Measurements from ENCODE around the gene KDSR. TPM values are rescaled to one million over a fixed set of nuclear protein-coding genes. Genes with fewer than 3 reads are reported as not detected.

KDSR gene
- total RNA-seq, 2 donors from 2014 or later: 14.5 TPM

DNA sequence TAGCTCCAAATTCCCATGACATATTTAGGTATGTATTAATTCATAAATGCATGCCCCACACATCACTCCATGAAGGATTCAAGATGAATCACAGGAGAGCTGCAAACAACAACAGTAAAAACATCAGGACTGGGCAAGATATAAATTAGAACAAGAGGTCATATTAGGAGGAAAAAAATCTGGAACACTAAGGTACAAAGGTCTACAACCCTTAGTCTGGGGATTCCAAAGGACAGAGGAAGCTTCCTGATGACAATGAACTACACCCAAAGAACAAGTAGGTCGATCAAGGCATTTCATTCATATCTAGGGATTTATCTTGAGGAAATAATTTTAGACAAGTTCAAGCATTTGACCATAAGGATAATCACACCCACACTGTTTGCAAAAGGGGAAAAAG, 40.7 kb upstream of the KDSR start:
- H3K27me3 ChIP-seq: no peaks in the 10 kb centered on the region
- peaks cover 0 to 17% of the 10 kb centered on the region in 2 donors for H3K36me3 ChIP-seq (replicated peaks in 1 of 2; ENCODE audit: insufficient read depth in 1 of 2, low read depth in 2 of 2)
- ATAC-seq (no peak), DNase-seq (no peak)
- H3K4me3 ChIP-seq: no peak overlapping the region
- TF ChIP-seq, protein P1, sequence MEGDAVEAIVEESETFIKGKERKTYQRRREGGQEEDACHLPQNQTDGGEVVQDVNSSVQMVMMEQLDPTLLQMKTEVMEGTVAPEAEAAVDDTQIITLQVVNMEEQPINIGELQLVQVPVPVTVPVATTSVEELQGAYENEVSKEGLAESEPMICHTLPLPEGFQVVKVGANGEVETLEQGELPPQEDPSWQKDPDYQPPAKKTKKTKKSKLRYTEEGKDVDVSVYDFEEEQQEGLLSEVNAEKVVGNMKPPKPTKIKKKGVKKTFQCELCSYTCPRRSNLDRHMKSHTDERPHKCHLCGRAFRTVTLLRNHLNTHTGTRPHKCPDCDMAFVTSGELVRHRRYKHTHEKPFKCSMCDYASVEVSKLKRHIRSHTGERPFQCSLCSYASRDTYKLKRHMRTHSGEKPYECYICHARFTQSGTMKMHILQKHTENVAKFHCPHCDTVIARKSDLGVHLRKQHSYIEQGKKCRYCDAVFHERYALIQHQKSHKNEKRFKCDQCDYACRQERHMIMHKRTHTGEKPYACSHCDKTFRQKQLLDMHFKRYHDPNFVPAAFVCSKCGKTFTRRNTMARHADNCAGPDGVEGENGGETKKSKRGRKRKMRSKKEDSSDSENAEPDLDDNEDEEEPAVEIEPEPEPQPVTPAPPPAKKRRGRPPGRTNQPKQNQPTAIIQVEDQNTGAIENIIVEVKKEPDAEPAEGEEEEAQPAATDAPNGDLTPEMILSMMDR (IDR thresholded peaks at IDR 0.05): no peak
- TF ChIP-seq POLR2A (IDR thresholded peaks at IDR 0.05): no peak
- no peaks in the 10 kb centered on the region for H3K9me3 ChIP-seq
- H3K27ac ChIP-seq: no peak overlapping the region
- WGBS, 2 donors: 32 to 56% methylated on average over 1 of the region's 1 CpG
- intact Hi-C loops (cut with DNase I): no loop called here
- H3K4me1 ChIP-seq: peaks cover 9% of the 10 kb centered on the region

DNA sequence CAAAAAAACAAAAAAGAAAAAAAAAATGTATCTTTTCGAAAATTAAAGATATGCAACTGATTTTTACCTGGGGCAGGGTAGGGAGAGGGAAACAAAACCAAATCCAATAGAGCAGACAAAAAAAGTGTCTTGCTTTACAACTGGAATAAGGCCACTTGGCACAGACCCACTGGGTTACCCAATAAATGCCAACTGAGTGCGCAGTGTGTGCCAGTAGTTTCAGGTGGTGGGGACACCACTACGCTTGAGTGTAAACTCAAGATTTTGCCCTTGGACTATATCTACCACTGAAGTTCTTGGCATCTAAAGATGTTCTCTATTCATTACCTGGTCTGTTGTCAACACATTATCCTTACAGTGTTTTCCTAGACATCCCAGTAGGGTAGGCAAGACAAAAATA, 39.0 kb upstream of the KDSR start:
- WGBS, 2 donors: 35 to 44% methylated on average over 3 of the region's 3 CpGs
- ATAC-seq: peak; percentile 64

DNA sequence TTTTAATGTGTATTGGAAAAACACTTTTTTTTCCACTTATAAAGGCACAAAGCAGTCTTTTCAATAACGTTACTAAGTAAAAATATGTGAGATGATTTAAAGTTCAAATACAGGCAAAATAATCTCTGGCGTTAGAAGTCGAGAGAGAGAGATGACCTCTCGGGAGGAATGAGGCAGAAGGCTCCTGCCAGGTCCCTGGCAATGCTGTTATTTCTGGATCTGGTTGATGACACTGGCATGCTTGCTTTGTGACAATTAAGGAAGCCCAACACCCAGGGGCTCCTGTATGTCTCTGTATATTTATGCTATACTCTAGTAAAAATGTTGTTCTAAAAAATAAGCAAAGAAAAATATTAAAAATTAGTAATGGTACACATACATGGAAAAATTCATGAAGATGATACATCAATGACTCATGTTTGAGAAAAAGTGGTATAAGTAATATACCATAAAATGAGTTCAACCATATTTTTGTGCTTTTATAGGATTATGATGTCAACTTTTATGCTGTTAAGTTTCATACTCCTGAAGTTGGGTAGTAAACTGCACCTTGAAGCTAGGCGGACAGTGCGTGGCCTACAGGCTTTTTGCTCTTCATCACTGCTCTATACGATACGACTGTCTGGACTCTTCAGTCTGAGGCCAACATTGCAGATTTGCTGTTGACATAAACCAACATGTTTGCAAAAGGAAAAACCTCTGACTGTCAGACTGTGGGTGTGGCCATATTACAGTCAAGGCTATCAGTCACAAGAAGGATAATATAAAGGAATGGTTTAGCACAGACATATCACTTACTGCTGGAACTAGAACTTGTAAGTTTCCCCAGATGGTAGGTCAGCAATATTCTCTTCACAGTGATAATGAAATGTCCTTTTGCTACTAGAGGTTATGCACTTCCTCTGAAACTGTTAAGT, 35.5 kb upstream of the KDSR start:
- H3K9me3 ChIP-seq: no peaks in the 10 kb centered on the region
- H3K27ac ChIP-seq: no peak overlapping the region
- H3K4me1 ChIP-seq: peaks cover 9% of the 10 kb centered on the region
- 84 to 86% methylated on average over 8 of the region's 8 CpGs for WGBS, 2 donors
- no peak for TF ChIP-seq POLR2A (IDR thresholded peaks at IDR 0.05)
- TF ChIP-seq, protein P1 (IDR thresholded peaks at IDR 0.05): no peak
- no peak for DNase-seq
- intact Hi-C loops (cut with DNase I): no loop called here
- no peak for ATAC-seq
- H3K27me3 ChIP-seq: no peaks in the 10 kb centered on the region
- H3K36me3 ChIP-seq (replicated peaks in 1 of 2; ENCODE audit: insufficient read depth in 1 of 2, low read depth in 2 of 2): peaks cover 7 to 39% of the 10 kb centered on the region in 2 donors
- no peak overlapping the region for H3K4me3 ChIP-seq

More for the DNA sequence above, 39.0 kb upstream of the KDSR start:
- no peak for TF ChIP-seq POLR2A (IDR thresholded peaks at IDR 0.05)
- TF ChIP-seq, protein P1 (IDR thresholded peaks at IDR 0.05): no peak
- no peaks in the 10 kb centered on the region for H3K9me3 ChIP-seq
- no peaks in the 10 kb centered on the region for H3K27me3 ChIP-seq
- intact Hi-C loops (cut with DNase I): no loop called here
- H3K4me1 ChIP-seq: peaks cover 9% of the 10 kb centered on the region
- peak; percentile 69 to 82 (median 74) for DNase-seq
- no peak overlapping the region for H3K4me3 ChIP-seq
- H3K36me3 ChIP-seq (replicated peaks in 1 of 2; ENCODE audit: insufficient read depth in 1 of 2, low read depth in 2 of 2): peaks cover 0 to 24% of the 10 kb centered on the region in 2 donors
- H3K27ac ChIP-seq: peak overlapping the region in 1 of 4 donors; percentile 40

DNA sequence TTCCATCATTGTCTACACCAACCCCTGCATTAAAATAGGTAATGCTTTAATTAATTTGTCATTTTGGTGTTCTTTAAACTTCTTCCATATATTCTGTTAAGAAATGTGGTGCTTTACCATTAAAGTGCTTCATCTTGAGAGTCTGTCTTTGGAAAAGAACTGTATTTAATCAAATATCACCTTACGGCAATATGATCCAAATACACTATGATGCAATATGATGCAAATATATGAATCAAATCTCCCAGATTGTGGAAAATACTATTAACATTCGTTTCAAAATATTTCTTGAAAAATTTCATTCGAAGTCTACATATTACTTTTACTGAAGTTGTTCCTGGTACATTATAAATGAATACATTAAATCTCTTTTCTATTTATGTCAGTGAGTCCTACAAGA, 32.3 kb upstream of the KDSR start:
- H3K27ac ChIP-seq: no peak overlapping the region
- 91 to 92% methylated on average over 3 of the region's 3 CpGs for WGBS, 2 donors
- ATAC-seq: no peak
- no peaks in the 10 kb centered on the region for H3K27me3 ChIP-seq
- intact Hi-C loops (cut with DNase I): no loop called here
- H3K36me3 ChIP-seq (replicated peaks in 1 of 2; ENCODE audit: insufficient read depth in 1 of 2, low read depth in 2 of 2): peaks cover 7 to 49% of the 10 kb centered on the region in 2 donors
- H3K9me3 ChIP-seq: no peaks in the 10 kb centered on the region
- DNase-seq: no peak
- H3K4me3 ChIP-seq: no peak overlapping the region
- H3K4me1 ChIP-seq: no peaks in the 10 kb centered on the region
- no peak for TF ChIP-seq POLR2A (IDR thresholded peaks at IDR 0.05)
- TF ChIP-seq, protein P1 (IDR thresholded peaks at IDR 0.05): no peak

Measured in body of pancreas (tissue), 4 donors.